OCI-LY7 (cell line): ENCODE measurements around the gene KDM4F. TPM values are rescaled to one million over a fixed set of nuclear protein-coding genes. Genes with fewer than 3 reads are reported as not detected.

Experiments used
- BruUV-seq: library from RNA; stranded (reverse); fragments of 400-500 nt; replicated peaks from 2 replicates; lab custom pipeline; 2021; lab: Mats Ljungman, UMichigan
- CTCF ChIA-PET: fragments of 300-600 bp; sonication (Branson Sonifier 250); formaldehyde crosslinking; loops from one replicate; lab custom pipeline; 2022; ENCODE audit warnings: antibody characterized with exemption; ENCODE audit not compliant: unreplicated experiment; lab: Charles Lee
- POLR2A ChIA-PET: fragments of 300-600 bp; sonication (Branson Sonifier 250); formaldehyde crosslinking; loops from one replicate; lab custom pipeline; 2022; ENCODE audit warnings: antibody characterized with exemption; lab: Charles Lee
- DNase-seq: peaks from one replicate; pipeline ENCODE4 v3.0.0-alpha.2; 2015; ENCODE audit warnings: low spot score
- H2AFZ ChIP-seq: fragments of 200-600 bp; sonication (generic), shearing (Covaris generic); 2 replicates; pipeline ENCODE4 v1.6.1; 2014; ENCODE audit warnings: mild to moderate bottlenecking, antibody characterized with exemption, low read length, moderate library complexity
- H3K27ac ChIP-seq: fragments of 200-600 bp; sonication (generic); 2 replicates; pipeline ENCODE4 v1.5.1; 2014; ENCODE audit warnings: mixed run types, low read depth, mild to moderate bottlenecking, moderate library complexity, low read length, inconsistent platforms; ENCODE audit not compliant: poor library complexity, severe bottlenecking
- H3K36me3 ChIP-seq: fragments of 200-600 bp; sonication (generic); 2 replicates; pipeline ENCODE4 v1.6.1; 2014; ENCODE audit warnings: mild to moderate bottlenecking, antibody characterized with exemption, low read length, moderate library complexity, mixed read lengths; ENCODE audit not compliant: insufficient read depth
- H3K4me1 ChIP-seq: fragments of 200-600 bp; sonication (generic); 2 replicates; pipeline ENCODE4 v1.5.1; 2014; ENCODE audit warnings: mild to moderate bottlenecking, low read length; ENCODE audit not compliant: insufficient read depth, poor library complexity, severe bottlenecking
- H3K4me2 ChIP-seq: fragments of 200-600 bp; sonication (generic); 2 replicates; pipeline ENCODE4 v1.6.1; 2014; ENCODE audit warnings: mild to moderate bottlenecking, low read length
- H3K4me3 ChIP-seq: fragments of 200-600 bp; sonication (generic); 2 replicates; pipeline ENCODE4 v1.5.1; 2014; ENCODE audit warnings: mild to moderate bottlenecking, low read depth, low read length; ENCODE audit not compliant: poor library complexity, severe bottlenecking
- H3K79me2 ChIP-seq: fragments of 200-600 bp; sonication (generic); 2 replicates; pipeline ENCODE4 v1.6.1; 2016; ENCODE audit warnings: low read depth, mild to moderate bottlenecking, low read length, moderate library complexity, mixed read lengths; ENCODE audit not compliant: insufficient read depth
- H3K9me2 ChIP-seq: fragments of 200-600 bp; sonication (generic); 2 replicates; pipeline ENCODE4 v1.6.1; 2016; ENCODE audit warnings: mild to moderate bottlenecking, low read length, mixed read lengths; ENCODE audit not compliant: insufficient read depth
- H3K9me3 ChIP-seq: fragments of 200-600 bp; sonication (generic); 2 replicates; pipeline ENCODE4 v1.6.1; 2014; ENCODE audit warnings: mild to moderate bottlenecking, mixed run types, low read length, mixed read lengths
- H4K20me1 ChIP-seq: fragments of 200-600 bp; sonication (generic); 2 replicates; pipeline ENCODE4 v1.6.1; 2014; ENCODE audit warnings: mild to moderate bottlenecking, antibody characterized with exemption, low read length, moderate library complexity, mixed read lengths; ENCODE audit not compliant: insufficient read depth
- EZH2phosphoT487 ChIP-seq: fragments of 200-600 bp; sonication (generic); IDR thresholded peaks from 2 replicates; pipeline ENCODE4 v1.6.1; 2018; ENCODE audit warnings: low read depth, borderline replicate concordance, mild to moderate bottlenecking, mixed run types, antibody characterized with exemption, low read length, moderate library complexity, mixed read lengths
- intact Hi-C: fragments of 100-400 bp; cut with micrococcal nuclease; formaldehyde crosslinking; loops from one replicate; pipeline ENCODE4 v1.10.0; 2022; ENCODE audit not compliant: unreplicated experiment
- total RNA-seq, 2 experiments: library from RNA; depleted of rRNA in 1 of 2; stranded (reverse); fragments of >200 nt in 1 of 2; shearing (Covaris generic) in 1 of 2; gene quantifications; 2 replicates each; pipeline ENCODE4 v1.2.3, GENCODE V29; 2014 to 2022
- TF ChIP-seq, protein P1 (sequence below): fragments of 200-600 bp; sonication (generic); conservative IDR thresholded peaks from 2 replicates; pipeline ENCODE4 v1.5.1; 2014; ENCODE audit warnings: mild to moderate bottlenecking, antibody characterized with exemption, low read length, moderate library complexity, mixed read lengths

Gene KDM4F
- total RNA-seq, 2 experiments from 2014 or later, result not detected

DNA sequence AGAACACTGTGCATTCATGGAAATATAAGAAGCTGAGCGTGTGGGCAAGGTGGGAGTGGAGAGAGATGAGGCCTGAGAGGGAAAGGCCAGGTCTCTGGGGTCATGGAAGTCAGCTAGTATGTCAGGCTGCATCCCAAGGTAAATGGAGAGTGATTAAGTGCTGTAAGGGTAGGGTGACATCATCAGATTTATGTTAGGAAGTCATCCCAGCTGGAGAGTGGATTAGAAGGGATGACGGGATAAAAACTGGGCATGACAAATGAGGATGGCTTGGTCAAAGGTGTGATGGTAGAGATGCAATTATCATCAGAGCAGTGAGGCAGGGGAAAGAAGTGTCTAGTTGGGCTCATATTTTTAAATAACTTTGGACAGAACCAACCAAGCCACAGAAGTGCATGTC is 36.9 kb downstream of the KDM4F start:
- Histone ChIP-seq H3K4me3 (no peak overlapping the region), H3K36me3 (no peaks in the 10 kb centered on the region), H3K27ac (no peak overlapping the region), H3K9me2 (no peaks in the 10 kb centered on the region), H3K79me2 (peaks cover 10% of the 10 kb centered on the region; the same call in 1 of the 2 replicates), H4K20me1 (no peaks in the 10 kb centered on the region; the same call in 1 of the 2 replicates), H2AFZ (no peak overlapping the region), H3K4me2 (no peak overlapping the region), H3K4me1 (peaks cover 17% of the 10 kb centered on the region), H3K9me3 (no peaks in the 10 kb centered on the region)
- no peak for DNase-seq
- no peak for TF ChIP-seq EZH2phosphoT487
- TF ChIP-seq, protein P1, sequence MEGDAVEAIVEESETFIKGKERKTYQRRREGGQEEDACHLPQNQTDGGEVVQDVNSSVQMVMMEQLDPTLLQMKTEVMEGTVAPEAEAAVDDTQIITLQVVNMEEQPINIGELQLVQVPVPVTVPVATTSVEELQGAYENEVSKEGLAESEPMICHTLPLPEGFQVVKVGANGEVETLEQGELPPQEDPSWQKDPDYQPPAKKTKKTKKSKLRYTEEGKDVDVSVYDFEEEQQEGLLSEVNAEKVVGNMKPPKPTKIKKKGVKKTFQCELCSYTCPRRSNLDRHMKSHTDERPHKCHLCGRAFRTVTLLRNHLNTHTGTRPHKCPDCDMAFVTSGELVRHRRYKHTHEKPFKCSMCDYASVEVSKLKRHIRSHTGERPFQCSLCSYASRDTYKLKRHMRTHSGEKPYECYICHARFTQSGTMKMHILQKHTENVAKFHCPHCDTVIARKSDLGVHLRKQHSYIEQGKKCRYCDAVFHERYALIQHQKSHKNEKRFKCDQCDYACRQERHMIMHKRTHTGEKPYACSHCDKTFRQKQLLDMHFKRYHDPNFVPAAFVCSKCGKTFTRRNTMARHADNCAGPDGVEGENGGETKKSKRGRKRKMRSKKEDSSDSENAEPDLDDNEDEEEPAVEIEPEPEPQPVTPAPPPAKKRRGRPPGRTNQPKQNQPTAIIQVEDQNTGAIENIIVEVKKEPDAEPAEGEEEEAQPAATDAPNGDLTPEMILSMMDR, result no peak
- POLR2A ChIA-PET, result interaction anchor here (0.7 to 2.1 kb wide), 5 partner anchors 9 to 143 kb away, joined by 3 to 4 read pairs (median 3); no protein-coding TSS in a partner anchor
- CTCF ChIA-PET, result interaction anchor here (0.6 kb wide), 1 partner anchor 178 kb away, joined by 4 read pairs; no protein-coding TSS in a partner anchor
- intact Hi-C loops, result no loop called here
- no TSS peak for BruUV-seq

DNA sequence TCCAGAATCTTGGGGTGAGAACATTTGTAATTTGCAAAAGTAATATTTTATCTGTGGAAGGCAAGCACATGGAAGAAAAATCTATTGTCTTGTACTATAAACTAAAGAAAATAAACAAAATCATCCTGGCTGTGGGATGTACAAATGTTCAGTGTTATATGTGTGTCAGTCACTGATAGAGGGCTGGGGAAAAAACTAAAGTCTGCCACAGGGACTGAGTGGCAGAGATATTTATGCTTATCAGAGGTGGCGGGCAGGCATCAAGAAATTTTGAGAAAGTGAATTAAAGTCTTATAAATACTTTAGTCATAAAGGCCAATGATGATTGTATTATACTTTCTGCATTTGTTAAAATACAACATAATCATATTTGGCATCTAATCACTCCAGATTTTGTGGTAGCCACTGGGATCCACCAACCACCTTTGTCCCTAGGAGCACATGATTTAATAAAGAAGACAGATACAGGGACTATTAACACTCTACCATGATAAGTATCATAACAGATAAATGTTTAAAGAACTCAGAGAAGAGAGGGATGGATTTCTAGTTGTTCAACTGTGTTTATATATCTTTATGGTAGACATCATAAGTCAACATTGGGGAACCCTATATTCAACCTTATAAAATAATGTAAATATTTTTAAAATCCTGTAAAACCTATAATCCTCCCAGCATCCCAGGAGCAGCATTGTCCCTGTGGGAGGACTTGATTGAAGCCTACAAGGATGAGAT is 37.8 kb downstream of the KDM4F start:
- POLR2A ChIA-PET, result interaction anchor here (0.7 kb wide), 1 partner anchor 11 kb away, joined by 3 read pairs; no protein-coding TSS in a partner anchor

More for the DNA sequence above, 37.8 kb downstream of the KDM4F start:
- Histone ChIP-seq H3K4me1 (peaks cover 26% of the 10 kb centered on the region), H3K27ac (no peak overlapping the region), H3K4me3 (no peak overlapping the region), H3K9me3 (no peaks in the 10 kb centered on the region), H3K4me2 (no peak overlapping the region), H3K9me2 (no peaks in the 10 kb centered on the region), H2AFZ (no peak overlapping the region), H3K36me3 (no peaks in the 10 kb centered on the region), H4K20me1 (no peaks in the 10 kb centered on the region; the same call in 1 of the 2 replicates), H3K79me2 (peaks cover 15% of the 10 kb centered on the region; the same call in 1 of the 2 replicates)
- no TSS peak for BruUV-seq
- no peak for DNase-seq
- intact Hi-C loops, result no loop called here
- TF ChIP-seq, protein P1, result no peak
- TF ChIP-seq EZH2phosphoT487, result no peak
- CTCF ChIA-PET, result no interaction called here
